HFF-Myc (cell line): ENCODE measurements around the gene ARHGEF4.
"Not testable (repeated sequence)": the region's sequence is repeated elsewhere in the genome, so short reads cannot be mapped to it uniquely, and the experiment has no call there.

Experiments used
- DNase-seq: peaks from one replicate; pipeline ENCODE4 v3.0.0-alpha.2; 2011; ENCODE audit warnings: low read depth; ENCODE audit errors: extremely low read depth
- H3K4me3 ChIP-seq: replicated peaks from 2 replicates; pipeline ENCODE4 v1.5.1; 2011; ENCODE audit warnings: low read depth, mild to moderate bottlenecking, control low read depth, low read length
- TF ChIP-seq, protein P1 (sequence below): IDR thresholded peaks from 2 replicates; pipeline ENCODE4 v1.5.1; 2012; ENCODE audit warnings: mild to moderate bottlenecking, low read depth, low read length, control low read depth; ENCODE audit errors: missing control alignments

Gene ARHGEF4

GRCh38 chr2:130977461-130978050, 140.8 kb downstream of the ARHGEF4 start:
- TF ChIP-seq, protein P1, sequence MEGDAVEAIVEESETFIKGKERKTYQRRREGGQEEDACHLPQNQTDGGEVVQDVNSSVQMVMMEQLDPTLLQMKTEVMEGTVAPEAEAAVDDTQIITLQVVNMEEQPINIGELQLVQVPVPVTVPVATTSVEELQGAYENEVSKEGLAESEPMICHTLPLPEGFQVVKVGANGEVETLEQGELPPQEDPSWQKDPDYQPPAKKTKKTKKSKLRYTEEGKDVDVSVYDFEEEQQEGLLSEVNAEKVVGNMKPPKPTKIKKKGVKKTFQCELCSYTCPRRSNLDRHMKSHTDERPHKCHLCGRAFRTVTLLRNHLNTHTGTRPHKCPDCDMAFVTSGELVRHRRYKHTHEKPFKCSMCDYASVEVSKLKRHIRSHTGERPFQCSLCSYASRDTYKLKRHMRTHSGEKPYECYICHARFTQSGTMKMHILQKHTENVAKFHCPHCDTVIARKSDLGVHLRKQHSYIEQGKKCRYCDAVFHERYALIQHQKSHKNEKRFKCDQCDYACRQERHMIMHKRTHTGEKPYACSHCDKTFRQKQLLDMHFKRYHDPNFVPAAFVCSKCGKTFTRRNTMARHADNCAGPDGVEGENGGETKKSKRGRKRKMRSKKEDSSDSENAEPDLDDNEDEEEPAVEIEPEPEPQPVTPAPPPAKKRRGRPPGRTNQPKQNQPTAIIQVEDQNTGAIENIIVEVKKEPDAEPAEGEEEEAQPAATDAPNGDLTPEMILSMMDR = no peak
- DNase-seq = no peak
- H3K4me3 ChIP-seq = no peak overlapping the region

DNA sequence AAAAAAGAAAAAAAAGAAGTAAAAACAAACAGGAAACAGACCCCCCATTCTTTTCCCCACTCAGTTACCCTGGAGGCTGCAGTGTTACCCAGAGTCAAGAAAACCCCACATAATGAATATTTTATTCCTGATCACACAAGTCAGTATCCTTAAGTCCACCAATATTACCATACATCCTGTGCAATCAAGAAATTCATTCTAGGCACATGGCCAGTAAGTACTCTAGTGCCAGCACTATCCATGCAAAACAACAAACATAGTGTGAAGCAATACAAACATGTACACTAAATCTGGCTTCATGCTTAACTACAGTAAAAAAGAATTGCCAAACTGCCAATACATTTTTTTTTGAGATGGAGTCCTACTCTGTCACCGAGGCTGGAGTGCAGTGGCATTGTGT, 145.0 kb downstream of the ARHGEF4 start:
- no peak overlapping the region for H3K4me3 ChIP-seq
- TF ChIP-seq, protein P1 = no peak
- no peak for DNase-seq

DNA sequence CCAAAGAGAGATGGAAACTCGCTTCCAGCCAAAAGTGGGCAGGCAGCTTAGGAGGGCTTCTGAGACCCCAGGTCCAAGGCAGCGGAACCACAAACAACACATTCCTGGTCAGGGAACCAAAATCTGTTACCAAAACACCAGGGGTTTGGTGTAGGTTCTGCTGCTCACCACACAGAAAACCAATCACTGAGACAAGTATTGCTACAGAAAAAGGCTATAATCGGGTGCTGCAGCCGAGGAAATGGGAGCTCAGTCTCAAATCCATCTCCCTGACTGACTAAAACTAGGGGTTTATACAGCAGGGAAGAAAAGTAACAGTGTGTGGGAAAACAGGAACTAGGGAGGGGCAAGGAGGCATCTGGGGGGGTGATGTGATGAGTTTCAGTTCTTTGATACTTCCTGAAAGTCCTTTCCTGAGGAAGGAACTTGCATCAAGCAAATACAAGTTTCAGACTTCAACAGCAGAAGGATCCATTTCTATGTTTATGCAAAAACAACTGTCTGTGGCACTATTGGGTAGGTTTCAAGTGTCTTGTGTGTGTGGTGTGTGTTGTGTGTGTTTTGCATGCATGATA, 148.6 kb downstream of the ARHGEF4 start:
- TF ChIP-seq, protein P1 = no peak
- DNase-seq = no peak
- H3K4me3 ChIP-seq = no peak overlapping the region

- H3K4me3 ChIP-seq = no peak overlapping the region
- TF ChIP-seq, protein P1 = no peak
- DNase-seq = no peak
Observed at GRCh38 chr2:130985831-130986649, 149.3 kb downstream of the ARHGEF4 start.

DNA sequence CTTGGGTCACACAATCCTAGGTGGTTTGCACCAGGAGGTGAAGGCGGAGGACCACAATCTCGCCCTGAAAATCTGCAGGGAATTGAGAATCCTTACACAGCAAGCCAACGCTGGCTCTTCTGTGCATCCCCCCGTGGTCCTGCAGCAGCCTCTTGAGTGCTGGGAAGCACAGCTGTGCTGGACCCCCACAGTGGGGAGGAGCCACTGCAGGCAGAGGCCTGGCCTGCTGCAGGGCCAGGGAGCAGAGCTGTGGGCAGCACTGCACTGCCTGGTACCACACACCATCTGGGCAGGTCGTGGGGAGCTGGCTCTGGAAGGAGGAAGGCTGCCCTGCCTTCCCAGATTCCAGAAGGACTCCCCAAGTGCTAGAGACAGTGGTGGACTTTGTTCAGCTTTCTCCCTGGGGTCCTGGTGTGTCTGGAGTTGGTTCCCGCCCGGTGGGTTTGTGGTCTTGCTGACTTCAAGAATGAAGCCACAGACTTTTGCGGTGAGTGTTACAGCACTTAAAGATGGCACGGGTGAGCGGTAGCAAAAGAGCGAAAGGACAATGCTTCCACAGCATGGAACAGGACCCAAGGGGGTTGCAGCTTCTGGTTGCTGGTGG, 150.3 kb downstream of the ARHGEF4 start:
- no peak overlapping the region for H3K4me3 ChIP-seq
- TF ChIP-seq, protein P1 = no peak
- DNase-seq = no peak

- TF ChIP-seq, protein P1 = no peak
- no peak overlapping the region for H3K4me3 ChIP-seq
- DNase-seq = no peak
Observed at GRCh38 chr2:130987519-130988425, 151.1 kb downstream of the ARHGEF4 start.

DNA sequence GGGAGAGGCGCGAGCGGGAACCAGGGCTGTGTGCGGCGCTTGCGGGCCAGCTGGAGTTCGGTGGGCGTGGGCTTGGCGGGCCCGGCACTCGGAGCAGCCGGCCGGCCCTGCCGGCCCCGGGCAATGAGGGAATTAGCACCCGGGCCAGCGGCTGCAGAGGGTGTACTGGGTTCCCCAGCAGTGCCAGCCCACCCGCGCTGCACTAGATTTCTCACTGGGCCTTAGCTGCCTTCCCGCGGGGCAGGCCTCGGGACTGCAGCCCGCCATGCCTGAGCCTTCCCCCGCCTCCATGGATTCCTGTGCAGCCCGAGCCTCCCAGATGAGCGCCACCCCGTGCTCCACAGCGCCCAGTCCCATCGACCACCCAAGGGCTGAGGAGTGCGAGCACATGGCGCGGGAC, 154.7 kb downstream of the ARHGEF4 start:
- H3K4me3 ChIP-seq, DNase-seq: not testable (repeated sequence)

DNA sequence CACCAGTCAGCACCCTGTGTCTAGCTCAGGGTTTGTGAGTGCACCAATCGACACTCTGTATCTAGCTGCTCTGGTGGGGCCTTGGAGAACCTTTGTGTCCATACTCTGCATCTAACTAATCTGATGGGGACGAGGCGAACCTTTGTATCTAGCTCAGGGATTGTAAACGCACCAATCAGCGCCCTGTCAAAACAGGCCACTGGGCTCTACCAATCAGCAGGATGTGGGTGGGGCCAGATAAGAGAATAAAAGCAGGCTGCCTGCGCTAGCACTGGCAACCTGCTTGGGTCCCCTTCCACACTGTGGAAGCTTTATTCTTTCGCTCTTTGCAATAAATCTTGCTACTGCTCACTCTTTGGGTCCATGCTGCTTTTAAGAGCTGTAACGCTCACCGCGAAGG, 155.3 kb downstream of the ARHGEF4 start:
- DNase-seq, H3K4me3 ChIP-seq: not testable (repeated sequence)
